Fibroblast of lung (primary cell): ENCODE measurements around the gene TMEM203. TPM values are rescaled to one million over a fixed set of nuclear protein-coding genes. Genes with fewer than 3 reads are reported as not detected.

Experiments
- DNase-seq, 2 donors: peaks; one replicate each; pipeline versions ENCODE4 v3.0.0 to v3.0.0-alpha.2; 2010; ENCODE audit warnings: low read depth in 2 of 2
- H2AFZ ChIP-seq: 2 replicates; pipeline ENCODE4 v1.5.1; 2012; ENCODE audit warnings: low read length, control low read depth, inconsistent platforms
- H3K27ac ChIP-seq: 2 replicates; pipeline ENCODE4 v1.5.1; 2011; ENCODE audit warnings: low read length, control low read depth; ENCODE audit not compliant: insufficient read depth
- H3K27me3 ChIP-seq: 2 replicates; pipeline ENCODE4 v1.5.1; 2011; ENCODE audit warnings: mild to moderate bottlenecking, low read length; ENCODE audit not compliant: control insufficient read depth, insufficient read depth
- H3K36me3 ChIP-seq: 2 replicates; pipeline ENCODE4 v1.5.1; 2011; ENCODE audit warnings: low read length; ENCODE audit not compliant: control insufficient read depth, insufficient read depth
- H3K4me1 ChIP-seq: 2 replicates; pipeline ENCODE4 v1.5.1; 2011; ENCODE audit warnings: low read length; ENCODE audit not compliant: control insufficient read depth, insufficient read depth; ENCODE audit errors: extremely low read depth
- H3K4me2 ChIP-seq: 2 replicates; pipeline ENCODE4 v1.5.1; 2011; ENCODE audit warnings: low read length, control low read depth; ENCODE audit not compliant: insufficient read depth; ENCODE audit errors: extremely low read depth
- H3K4me3 ChIP-seq, 4 experiments: fragments of 200-600 bp in 1 of 4; sonication (generic) in 1 of 4; replicated peaks in 1 of 4; 2 replicates each; pipeline ENCODE4 v1.5.1; 2011 to 2016; ENCODE audit warnings: low read length in 4 of 4, low read depth in 3 of 4, mild to moderate bottlenecking in 3 of 4, control low read depth in 2 of 4, inconsistent platforms in 1 of 4, mixed read lengths in 1 of 4; ENCODE audit not compliant: insufficient read depth in 1 of 4; ENCODE audit errors: control extremely low read depth in 1 of 4
- H3K79me2 ChIP-seq: 2 replicates; pipeline ENCODE4 v1.5.1; 2012; ENCODE audit warnings: mild to moderate bottlenecking, low read length, inconsistent platforms; ENCODE audit not compliant: control insufficient read depth, insufficient read depth
- H3K9ac ChIP-seq: 2 replicates; pipeline ENCODE4 v1.5.1; 2011; ENCODE audit warnings: mild to moderate bottlenecking, low read length, control low read depth; ENCODE audit not compliant: insufficient read depth
- H3K9me3 ChIP-seq: 2 replicates; pipeline ENCODE4 v1.5.1; 2012; ENCODE audit warnings: low read depth, low read length; ENCODE audit not compliant: control insufficient read depth, insufficient read depth
- H4K20me1 ChIP-seq: 2 replicates; pipeline ENCODE4 v1.5.1; 2011; ENCODE audit warnings: low read length; ENCODE audit not compliant: control insufficient read depth, insufficient read depth; ENCODE audit errors: extremely low read depth
- EZH2 ChIP-seq: IDR thresholded peaks from 2 replicates; pipeline ENCODE4 v1.5.1; 2012; ENCODE audit warnings: low read length, control low read depth, mild to moderate bottlenecking; ENCODE audit errors: missing control alignments
- polyA plus RNA-seq, 2 donors: library from polyadenylated mRNA; depleted of rRNA in 1 of 2; stranded (reverse) in 1 of 2; unstranded in 1 of 2; fragments of >200 nt; gene quantifications; 2 replicates each; pipeline ENCODE4 v1.2.1, GENCODE V29; 2011 to 2012; ENCODE audit warnings: missing spikeins in 1 of 2
- total RNA-seq: library from RNA; depleted of rRNA; stranded (reverse); fragments of >200 nt; gene quantifications from 2 replicates; pipeline ENCODE4 v1.2.1, GENCODE V29; 2014
- TF ChIP-seq, protein P1 (sequence below), 2 donors: IDR thresholded peaks in 1 of 2; conservative IDR thresholded peaks in 1 of 2; 1 replicate in 1 of 2; 2 replicates in 1 of 2; pipeline ENCODE4 v1.5.1; 2011 to 2012; ENCODE audit warnings: low read length in 2 of 2, control low read depth in 1 of 2, inconsistent platforms in 1 of 2, low read depth in 1 of 2, mild to moderate bottlenecking in 1 of 2

Gene TMEM203
- total and polyA plus RNA-seq, 2 donors (not counting 1 experiment from before 2014, with no cell fraction given), result 36.3 to 38.6 TPM

DNA sequence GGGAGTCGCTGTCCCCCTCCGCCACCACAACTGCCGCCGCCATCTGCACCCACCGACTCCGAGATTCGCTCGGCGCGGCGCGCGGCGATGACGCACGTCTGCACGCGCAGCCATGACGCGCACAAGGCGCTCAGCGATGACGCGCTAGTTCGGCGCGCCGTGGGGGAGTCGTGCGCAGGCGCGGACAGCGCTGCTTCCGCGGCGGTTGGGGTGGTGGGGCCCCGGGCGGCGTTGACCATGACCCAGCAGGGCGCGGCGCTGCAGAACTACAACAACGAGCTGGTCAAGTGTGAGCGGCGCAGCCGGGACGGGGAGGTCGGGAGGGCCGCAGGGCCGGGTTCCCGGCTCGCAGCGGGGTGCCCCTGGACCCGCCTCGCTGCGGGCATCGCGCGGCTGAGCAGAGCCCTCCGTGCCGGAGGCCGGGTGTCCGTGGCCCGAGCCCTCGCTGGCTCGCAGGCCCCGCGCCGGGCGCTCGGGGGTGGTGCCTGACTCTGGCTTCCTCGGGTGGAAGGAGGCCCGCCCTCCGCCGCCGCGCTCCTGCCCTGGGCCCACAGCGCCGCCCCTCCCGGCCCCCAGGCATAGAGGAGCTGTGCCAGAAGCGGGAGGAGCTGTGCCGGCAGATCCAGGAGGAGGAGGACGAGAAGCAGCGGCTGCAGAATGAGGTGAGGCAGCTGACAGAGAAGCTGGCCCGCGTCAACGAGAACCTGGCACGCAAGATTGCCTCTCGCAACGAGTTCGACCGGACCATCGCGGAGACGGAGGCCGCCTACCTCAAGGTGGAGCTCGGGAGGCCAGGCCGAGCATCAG, 16.8 kb downstream of the TMEM203 start, which contains the start of the genes ANAPC2 and SSNA1:
ANAPC2 (minus strand) TSS at position 71 of the 807 bp plus-strand sequence; CDS start at position 43, 28 bp downstream.
SSNA1 (plus strand) TSS at position 187 of the 807 bp plus-strand sequence; CDS start at position 238, 51 bp downstream.
- H2AFZ ChIP-seq, result peak within 1 kb of the TSS; percentile 55
- H3K79me2 ChIP-seq, result peaks cover 36% of the 10 kb centered on the region
- peaks cover 26% of the 10 kb centered on the region for H3K36me3 ChIP-seq
- H4K20me1 ChIP-seq, result no peaks in the 10 kb centered on the region
- H3K4me2 ChIP-seq, result peak within 1 kb of the TSS; percentile 92
- DNase-seq, result peak; percentile 87 to 95
- H3K4me3 ChIP-seq, result peak within 1 kb of the TSS; percentile 77 to 97 (median 96)
- H3K9ac ChIP-seq, result peak within 1 kb of the TSS; percentile 93
- H3K9me3 ChIP-seq, result no peaks in the 10 kb centered on the region
- peak within 1 kb of the TSS; percentile 92 for H3K27ac ChIP-seq
- H3K4me1 ChIP-seq, result peaks cover 19% of the 10 kb centered on the region
- no peaks in the 10 kb centered on the region for H3K27me3 ChIP-seq
- no peak for TF ChIP-seq EZH2
- TF ChIP-seq, protein P1, sequence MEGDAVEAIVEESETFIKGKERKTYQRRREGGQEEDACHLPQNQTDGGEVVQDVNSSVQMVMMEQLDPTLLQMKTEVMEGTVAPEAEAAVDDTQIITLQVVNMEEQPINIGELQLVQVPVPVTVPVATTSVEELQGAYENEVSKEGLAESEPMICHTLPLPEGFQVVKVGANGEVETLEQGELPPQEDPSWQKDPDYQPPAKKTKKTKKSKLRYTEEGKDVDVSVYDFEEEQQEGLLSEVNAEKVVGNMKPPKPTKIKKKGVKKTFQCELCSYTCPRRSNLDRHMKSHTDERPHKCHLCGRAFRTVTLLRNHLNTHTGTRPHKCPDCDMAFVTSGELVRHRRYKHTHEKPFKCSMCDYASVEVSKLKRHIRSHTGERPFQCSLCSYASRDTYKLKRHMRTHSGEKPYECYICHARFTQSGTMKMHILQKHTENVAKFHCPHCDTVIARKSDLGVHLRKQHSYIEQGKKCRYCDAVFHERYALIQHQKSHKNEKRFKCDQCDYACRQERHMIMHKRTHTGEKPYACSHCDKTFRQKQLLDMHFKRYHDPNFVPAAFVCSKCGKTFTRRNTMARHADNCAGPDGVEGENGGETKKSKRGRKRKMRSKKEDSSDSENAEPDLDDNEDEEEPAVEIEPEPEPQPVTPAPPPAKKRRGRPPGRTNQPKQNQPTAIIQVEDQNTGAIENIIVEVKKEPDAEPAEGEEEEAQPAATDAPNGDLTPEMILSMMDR (conservative IDR thresholded peaks at IDR 0.05 in 1 of 2, IDR thresholded peaks at IDR 0.05 in 1 of 2; ENCODE audit: low read depth in 1 of 2, low read length in 2 of 2), result peak; percentile 49 to 50

DNA sequence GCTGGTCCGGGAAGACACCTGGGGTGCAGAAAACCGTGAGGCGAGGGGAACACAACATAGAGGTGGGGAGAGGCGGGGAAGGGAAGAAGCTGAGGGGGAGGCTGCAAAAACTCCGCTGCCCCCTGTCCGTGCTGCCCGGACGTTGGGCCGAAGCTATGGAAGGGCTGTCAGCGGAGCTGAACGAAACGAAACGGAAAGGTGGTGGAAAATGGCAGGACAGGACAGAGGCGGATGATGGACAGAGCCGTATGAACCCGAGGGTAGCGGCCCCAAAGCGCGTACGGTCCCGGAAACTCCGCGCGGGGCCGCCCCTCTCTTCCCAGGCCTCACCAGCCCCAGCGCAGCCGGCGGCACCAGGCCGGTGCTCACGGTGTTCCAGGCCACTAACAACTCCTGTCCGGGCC, 17.4 kb downstream of the TMEM203 start:
- H3K9ac ChIP-seq, result peak overlapping the region; percentile 93
- no peak for TF ChIP-seq EZH2
- TF ChIP-seq, protein P1 (conservative IDR thresholded peaks at IDR 0.05 in 1 of 2, IDR thresholded peaks at IDR 0.05 in 1 of 2; ENCODE audit: low read depth in 1 of 2, low read length in 2 of 2), result no peak
- peaks cover 19% of the 10 kb centered on the region for H3K4me1 ChIP-seq
- H3K79me2 ChIP-seq, result peaks cover 36% of the 10 kb centered on the region
- DNase-seq, result no peak
- H3K27me3 ChIP-seq, result no peaks in the 10 kb centered on the region
- peak overlapping the region; percentile 81 for H3K4me2 ChIP-seq
- no peaks in the 10 kb centered on the region for H4K20me1 ChIP-seq
- H3K9me3 ChIP-seq, result no peaks in the 10 kb centered on the region
- H2AFZ ChIP-seq, result peak overlapping the region; percentile 55
- H3K36me3 ChIP-seq, result peaks cover 31% of the 10 kb centered on the region
- H3K27ac ChIP-seq, result peak overlapping the region; percentile 92
- H3K4me3 ChIP-seq, result peak overlapping the region; percentile 77 to 97 (median 96)

DNA sequence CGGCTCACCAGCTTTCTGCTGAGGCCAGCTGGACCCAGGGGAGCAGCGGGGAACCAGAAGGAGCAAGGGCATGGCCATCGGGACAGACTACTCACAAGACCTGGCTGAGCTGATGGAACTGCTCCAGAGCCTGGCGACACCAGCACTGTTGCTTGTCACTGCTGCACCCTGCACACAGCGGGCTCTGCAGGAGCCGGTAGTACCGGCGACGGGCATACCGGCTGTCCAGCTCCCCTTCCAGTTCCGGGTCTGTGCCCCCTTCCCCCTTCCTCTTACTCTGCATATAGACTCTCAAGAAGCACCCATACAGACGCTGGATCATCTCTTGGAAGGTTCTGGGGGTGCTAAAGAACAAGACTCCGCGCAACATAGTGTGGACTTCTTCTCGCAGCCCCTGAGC, 18.1 kb downstream of the TMEM203 start:
- Histone ChIP-seq H3K36me3 (peaks cover 36% of the 10 kb centered on the region), H3K4me2 (peak overlapping the region; percentile 81), H3K79me2 (peaks cover 36% of the 10 kb centered on the region), H2AFZ (no peak overlapping the region), H3K27ac (no peak overlapping the region), H3K9me3 (no peaks in the 10 kb centered on the region), H3K27me3 (no peaks in the 10 kb centered on the region), H4K20me1 (no peaks in the 10 kb centered on the region), H3K9ac (no peak overlapping the region), H3K4me1 (peaks cover 19% of the 10 kb centered on the region), H3K4me3 (peak overlapping the region; percentile 77 to 97 (median 96))
- DNase-seq, result no peak
- no peak for TF ChIP-seq EZH2
- TF ChIP-seq, protein P1 (conservative IDR thresholded peaks at IDR 0.05 in 1 of 2, IDR thresholded peaks at IDR 0.05 in 1 of 2; ENCODE audit: low read depth in 1 of 2, low read length in 2 of 2), result no peak
